HepG2 (cell line): ENCODE measurements around the gene SCGB3A2. TPM values are rescaled to one million over a fixed set of nuclear protein-coding genes. Genes with fewer than 3 reads are reported as not detected.
A peak's percentile ranks its signal among the peaks of the same experiment; 100 is the strongest.

Source experiments
- AFF4 ChIP-seq: sonication (generic); formaldehyde crosslinking; IDR thresholded peaks from 2 replicates; pipeline ENCODE4 v1.4.0; 2020; ENCODE audit warnings: missing genetic modification reagents
- ARID4A ChIP-seq: sonication (generic); formaldehyde crosslinking; IDR thresholded peaks from 2 replicates; pipeline ENCODE4 v1.5.0; 2020; ENCODE audit warnings: mild to moderate bottlenecking, missing genetic modification reagents, borderline replicate concordance
- CBX1 ChIP-seq: IDR thresholded peaks from one replicate; pipeline ENCODE4 v1.6.1; 2016; ENCODE audit warnings: antibody characterized with exemption, low read depth
- NFE2 ChIP-seq: sonication (generic); formaldehyde crosslinking; IDR thresholded peaks from 2 replicates; pipeline ENCODE4 v1.4.0; 2020; ENCODE audit warnings: missing genetic modification reagents
- SAP130 ChIP-seq: IDR thresholded peaks from 2 replicates; pipeline ENCODE4 v1.6.1; 2016; ENCODE audit warnings: low read depth
- SATB2 ChIP-seq: sonication (generic); formaldehyde crosslinking; IDR thresholded peaks from 2 replicates; pipeline ENCODE4 v1.5.0; 2020; ENCODE audit warnings: missing genetic modification reagents
- SMC3 ChIP-seq: IDR thresholded peaks from 2 replicates; pipeline ENCODE4 v1.6.1; 2011; ENCODE audit warnings: low read length, improper control_type of control experiment
- SOX5 ChIP-seq: IDR thresholded peaks from 2 replicates; pipeline ENCODE4 v1.6.1; 2016; ENCODE audit warnings: borderline replicate concordance
- TBX3 ChIP-seq: fragments of 450-650 bp; IDR thresholded peaks from 2 replicates; pipeline ENCODE4 v1.6.1; 2017; ENCODE audit warnings: antibody characterized with exemption, mild to moderate bottlenecking, inconsistent platforms, borderline replicate concordance
- TRIM22 ChIP-seq: fragments of 450-650 bp; IDR thresholded peaks from 2 replicates; pipeline ENCODE4 v1.6.1; 2017
- TSC22D2 ChIP-seq: sonication (generic); formaldehyde crosslinking; IDR thresholded peaks from 2 replicates; pipeline ENCODE4 v1.5.1; 2020; ENCODE audit warnings: missing genetic modification reagents, mild to moderate bottlenecking, borderline replicate concordance
- WIZ ChIP-seq: sonication (generic); formaldehyde crosslinking; IDR thresholded peaks from 2 replicates; pipeline ENCODE4 v1.5.1; 2020; ENCODE audit warnings: mild to moderate bottlenecking, missing genetic modification reagents
- ZNF124 ChIP-seq: sonication (generic); formaldehyde crosslinking; IDR thresholded peaks from 2 replicates; pipeline ENCODE4 v1.4.0; 2020; ENCODE audit warnings: missing genetic modification reagents
- ZNF512 ChIP-seq: sonication (generic); formaldehyde crosslinking; IDR thresholded peaks from 2 replicates; pipeline ENCODE4 v1.4.0; 2020; ENCODE audit warnings: mild to moderate bottlenecking, missing genetic modification reagents
- polyA plus RNA-seq, 8 experiments: library from polyadenylated mRNA; depleted of rRNA in 3 of 8; stranded (reverse) in 7 of 8; unstranded in 1 of 8; fragments of >200 nt; fragmentation: Illumina TruSeq in 4 of 8; extraction: Trizol in 4 of 8; gene quantifications; 2 replicates each; pipeline versions ENCODE4 v1.2.1 to v1.2.3, GENCODE V29; 2011 to 2016; ENCODE audit warnings: low read depth in 4 of 8, missing spikeins in 1 of 8, mixed read lengths in 1 of 8; ENCODE audit not compliant: insufficient read depth in 1 of 8
- total RNA-seq, 5 experiments: library from RNA; depleted of rRNA; stranded (reverse); fragments of >200 nt; fragmentation: Illumina TruSeq; extraction: Trizol; gene quantifications; 2 replicates each; pipeline ENCODE4 v1.2.3, GENCODE V29; 2016; ENCODE audit warnings: low read depth in 1 of 5
- TF ChIP-seq, protein P1 (sequence below): sonication (generic); formaldehyde crosslinking; IDR thresholded peaks from 2 replicates; pipeline ENCODE4 v1.5.1; 2020; ENCODE audit warnings: missing genetic modification reagents, mild to moderate bottlenecking, borderline replicate concordance
- TF ChIP-seq, protein P2 (sequence below): sonication (generic); formaldehyde crosslinking; IDR thresholded peaks from 2 replicates; pipeline ENCODE4 v1.4.0; 2020; ENCODE audit warnings: mild to moderate bottlenecking, missing genetic modification reagents, borderline replicate concordance

Gene SCGB3A2
- total and polyA plus RNA-seq, 2 of the 13 experiments (the other 11 are each of a cell fraction or from before 2014, with no cell fraction given): not detected

DNA sequence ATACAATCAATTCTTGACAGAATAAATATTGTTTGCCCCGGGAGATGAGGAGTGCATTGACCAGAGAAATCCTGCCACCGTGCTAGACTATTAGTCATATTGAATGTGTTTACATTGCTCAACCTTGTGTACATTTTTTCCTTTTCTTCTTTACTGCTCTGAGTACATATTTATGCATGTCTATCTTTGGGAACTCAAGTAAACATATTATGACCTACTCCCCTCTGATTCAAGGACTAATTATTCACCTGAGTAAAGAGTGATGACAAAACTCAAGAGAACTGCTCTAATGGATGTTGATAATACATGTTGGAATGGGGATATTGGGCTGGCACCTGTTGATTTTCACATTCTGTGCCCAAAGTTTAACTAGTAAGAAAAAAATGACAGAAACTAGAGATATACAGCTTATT is 43.1 kb upstream of the SCGB3A2 start (continued):
- no peak for TF ChIP-seq ARID4A (CRISPR knock-in tag)
- TF ChIP-seq TRIM22: no peak
- TF ChIP-seq NFE2 (CRISPR knock-in tag): no peak
- no peak for TF ChIP-seq CBX1
- no peak for TF ChIP-seq WIZ (CRISPR knock-in tag)
- TF ChIP-seq ZNF512 (CRISPR knock-in tag): no peak
- TF ChIP-seq, protein P1, sequence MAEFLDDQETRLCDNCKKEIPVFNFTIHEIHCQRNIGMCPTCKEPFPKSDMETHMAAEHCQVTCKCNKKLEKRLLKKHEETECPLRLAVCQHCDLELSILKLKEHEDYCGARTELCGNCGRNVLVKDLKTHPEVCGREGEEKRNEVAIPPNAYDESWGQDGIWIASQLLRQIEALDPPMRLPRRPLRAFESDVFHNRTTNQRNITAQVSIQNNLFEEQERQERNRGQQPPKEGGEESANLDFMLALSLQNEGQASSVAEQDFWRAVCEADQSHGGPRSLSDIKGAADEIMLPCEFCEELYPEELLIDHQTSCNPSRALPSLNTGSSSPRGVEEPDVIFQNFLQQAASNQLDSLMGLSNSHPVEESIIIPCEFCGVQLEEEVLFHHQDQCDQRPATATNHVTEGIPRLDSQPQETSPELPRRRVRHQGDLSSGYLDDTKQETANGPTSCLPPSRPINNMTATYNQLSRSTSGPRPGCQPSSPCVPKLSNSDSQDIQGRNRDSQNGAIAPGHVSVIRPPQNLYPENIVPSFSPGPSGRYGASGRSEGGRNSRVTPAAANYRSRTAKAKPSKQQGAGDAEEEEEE (CRISPR knock-in tag): no peak
- TF ChIP-seq SMC3: no peak
- TF ChIP-seq AFF4 (CRISPR knock-in tag): no peak
- TF ChIP-seq SAP130 (CRISPR knock-in tag): peak; percentile 83
- peak; percentile 24; the same call in 1 of the 2 replicates for TF ChIP-seq ZNF124 (CRISPR knock-in tag)
- no peak for TF ChIP-seq TSC22D2 (CRISPR knock-in tag)
- peak; percentile 100 for TF ChIP-seq SOX5 (CRISPR knock-in tag)
- peak; percentile 100 for TF ChIP-seq TBX3
- TF ChIP-seq, protein P2, sequence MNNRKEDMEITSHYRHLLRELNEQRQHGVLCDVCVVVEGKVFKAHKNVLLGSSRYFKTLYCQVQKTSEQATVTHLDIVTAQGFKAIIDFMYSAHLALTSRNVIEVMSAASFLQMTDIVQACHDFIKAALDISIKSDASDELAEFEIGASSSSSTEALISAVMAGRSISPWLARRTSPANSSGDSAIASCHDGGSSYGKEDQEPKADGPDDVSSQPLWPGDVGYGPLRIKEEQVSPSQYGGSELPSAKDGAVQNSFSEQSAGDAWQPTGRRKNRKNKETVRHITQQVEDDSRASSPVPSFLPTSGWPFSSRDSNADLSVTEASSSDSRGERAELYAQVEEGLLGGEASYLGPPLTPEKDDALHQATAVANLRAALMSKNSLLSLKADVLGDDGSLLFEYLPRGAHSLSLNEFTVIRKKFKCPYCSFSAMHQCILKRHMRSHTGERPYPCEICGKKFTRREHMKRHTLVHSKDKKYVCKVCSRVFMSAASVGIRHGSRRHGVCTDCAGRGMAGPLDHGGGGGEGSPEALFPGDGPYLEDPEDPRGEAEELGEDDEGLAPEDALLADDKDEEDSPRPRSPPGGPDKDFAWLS: no peak
- TF ChIP-seq SATB2 (CRISPR knock-in tag): peak; percentile 94
